Stimulated activated CD8-positive, alpha-beta memory T cell treated with anti-CD3 and anti-CD28 coated beads, Interleukin-4, amount 100 ng/mL, for 4 hours (primary cell): Measurements from ENCODE around the gene CAMP.
"Not testable (repeated sequence)": the region's sequence is repeated elsewhere in the genome, so short reads cannot be mapped to it uniquely, and the experiment has no call there.

Source experiments
- DNase-seq, 2 donors: peaks; one replicate each; pipeline ENCODE4 v3.0.0-alpha.2; 2020; ENCODE audit warnings: low read depth in 2 of 2, low spot score in 1 of 2

The CAMP gene

DNA sequence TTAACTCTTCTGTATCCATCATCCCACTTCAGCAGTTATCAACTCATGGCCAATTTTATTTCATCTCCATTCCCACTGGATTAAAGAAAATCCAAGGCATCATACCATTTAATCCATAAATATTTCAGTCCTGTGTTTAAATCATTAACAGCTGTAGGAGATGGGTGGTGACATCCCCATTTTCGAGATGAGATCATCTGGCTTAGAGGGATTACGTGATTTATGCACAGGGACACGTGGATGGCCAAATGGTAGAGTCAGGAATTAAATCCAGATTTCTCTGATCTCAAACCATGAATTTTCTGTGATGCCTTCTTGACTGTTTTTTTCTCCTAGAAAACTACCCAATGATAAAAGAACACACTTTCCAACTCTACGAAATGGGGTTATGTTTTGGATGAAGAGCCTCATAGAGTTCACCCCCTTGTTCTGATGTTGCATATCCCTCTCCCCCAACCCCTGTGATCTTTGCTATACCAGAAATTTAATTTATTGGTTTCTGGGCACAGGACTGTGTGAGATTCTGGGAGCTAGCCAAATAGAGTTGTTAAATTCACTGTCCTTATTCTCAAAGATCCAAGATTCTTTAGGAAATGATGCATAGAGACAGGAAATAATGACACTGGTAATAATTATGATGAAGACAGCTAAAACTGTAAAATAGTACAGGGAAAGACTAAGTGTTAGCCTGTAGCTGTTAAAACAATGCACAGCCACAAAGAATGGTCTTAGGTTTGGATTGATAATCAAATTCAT, 25.0 kb downstream of the CAMP start:
- no peak for DNase-seq

DNA sequence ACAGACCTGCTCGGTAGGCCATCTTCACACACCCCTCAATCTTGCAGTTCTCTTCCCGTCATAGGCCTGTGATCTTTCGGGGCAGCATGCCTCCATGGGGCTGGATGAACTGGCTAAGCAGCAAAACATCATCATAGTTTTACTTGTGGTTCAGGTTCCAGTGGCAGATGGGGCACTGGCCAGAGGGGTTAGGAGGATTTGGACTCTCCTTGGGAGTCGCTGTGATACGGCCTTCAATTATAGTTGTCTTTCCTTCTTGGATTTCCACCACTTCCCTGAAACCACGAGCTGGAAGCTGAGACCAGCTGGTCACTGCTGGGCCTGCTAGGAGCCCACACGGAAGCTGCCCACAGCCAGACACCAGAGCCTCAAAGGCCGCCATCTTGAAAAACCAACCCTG, 33.3 kb downstream of the CAMP start:
- DNase-seq: no peak

DNA sequence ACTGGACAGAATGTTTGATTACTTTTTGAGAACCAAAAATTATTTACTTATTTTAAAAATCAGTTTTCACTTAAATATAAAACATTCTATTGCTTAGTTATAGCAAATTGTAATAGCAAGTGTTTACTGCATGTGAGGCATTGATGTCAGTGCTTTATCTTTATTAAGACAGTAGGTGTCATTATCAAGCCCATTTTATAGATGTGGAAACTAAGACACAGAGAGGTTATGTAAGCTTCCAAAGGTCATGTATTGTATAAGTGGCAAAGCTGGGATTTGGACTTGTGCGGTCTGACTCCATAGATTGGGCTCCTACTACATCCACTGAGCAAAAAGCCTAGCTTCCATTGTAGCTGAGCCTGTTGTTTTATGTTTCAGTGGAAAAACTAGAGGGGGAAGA, 35.2 kb downstream of the CAMP start:
- DNase-seq: no peak

DNA sequence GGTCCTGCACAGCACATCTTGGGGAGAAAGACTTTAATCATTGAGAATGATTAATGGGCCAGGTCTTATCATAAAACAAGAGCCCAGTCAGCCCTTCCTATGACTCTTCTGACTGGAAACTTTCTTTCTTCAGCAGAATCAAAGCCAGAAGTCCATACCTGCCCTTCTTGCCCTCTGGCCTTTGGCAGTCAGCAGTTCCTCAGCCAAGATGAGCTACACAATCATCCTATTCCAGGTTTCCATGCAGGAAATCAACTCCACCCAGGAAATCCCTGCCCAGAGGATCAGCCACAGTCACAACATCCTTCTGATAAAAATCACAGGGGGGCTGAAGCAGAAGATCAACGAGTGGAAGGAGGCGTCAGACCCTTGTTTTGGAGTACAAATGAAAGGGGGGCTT, 44.5 kb downstream of the CAMP start:
- DNase-seq: no peak

DNA sequence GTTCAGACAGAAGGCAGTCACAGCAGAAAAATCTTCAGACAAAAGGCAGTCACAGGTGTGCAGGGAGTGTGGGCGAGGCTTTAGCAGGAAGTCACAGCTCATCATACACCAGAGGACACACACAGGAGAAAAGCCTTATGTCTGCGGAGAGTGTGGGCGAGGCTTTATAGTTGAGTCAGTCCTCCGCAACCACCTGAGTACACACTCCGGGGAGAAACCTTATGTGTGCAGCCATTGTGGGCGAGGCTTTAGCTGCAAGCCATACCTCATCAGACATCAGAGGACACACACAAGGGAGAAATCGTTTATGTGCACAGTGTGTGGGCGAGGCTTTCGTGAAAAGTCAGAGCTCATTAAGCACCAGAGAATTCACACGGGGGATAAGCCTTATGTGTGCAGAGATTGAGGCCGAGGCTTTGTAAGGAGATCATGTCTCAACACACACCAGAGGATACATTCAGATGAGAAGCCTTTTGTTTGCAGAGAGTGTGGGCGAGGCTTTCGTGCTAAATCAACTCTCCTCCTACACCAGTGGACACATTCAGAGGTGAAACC, 45.2 kb downstream of the CAMP start:
- DNase-seq: peak; percentile 68 to 81

DNA sequence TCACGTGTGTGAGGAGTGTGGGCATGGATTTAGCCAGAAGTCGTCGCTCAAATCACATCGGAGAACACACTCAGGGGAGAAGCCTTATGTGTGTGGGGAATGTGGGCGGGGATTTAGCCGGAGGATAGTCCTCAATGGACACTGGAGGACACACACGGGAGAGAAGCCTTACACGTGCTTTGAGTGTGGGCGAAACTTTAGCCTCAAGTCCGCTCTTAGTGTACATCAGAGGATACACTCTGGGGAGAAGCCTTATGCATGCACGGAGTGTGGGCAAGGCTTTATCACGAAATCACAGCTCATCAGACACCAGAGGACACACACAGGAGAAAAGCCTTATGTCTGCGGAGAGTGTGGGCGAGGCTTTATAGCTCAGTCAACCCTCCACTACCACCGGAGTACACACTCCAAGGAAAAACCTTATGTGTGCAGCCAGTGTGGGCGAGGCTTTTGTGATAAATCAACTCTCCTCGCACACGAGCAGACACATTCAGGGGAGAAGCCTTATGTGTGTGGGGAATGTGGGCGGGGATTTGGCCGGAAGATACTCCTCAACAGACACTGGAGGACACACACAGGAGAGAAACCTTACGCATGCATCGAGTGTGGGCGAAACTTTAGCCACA, 45.8 kb downstream of the CAMP start:
- peak; percentile 17 to 26 for DNase-seq

DNA sequence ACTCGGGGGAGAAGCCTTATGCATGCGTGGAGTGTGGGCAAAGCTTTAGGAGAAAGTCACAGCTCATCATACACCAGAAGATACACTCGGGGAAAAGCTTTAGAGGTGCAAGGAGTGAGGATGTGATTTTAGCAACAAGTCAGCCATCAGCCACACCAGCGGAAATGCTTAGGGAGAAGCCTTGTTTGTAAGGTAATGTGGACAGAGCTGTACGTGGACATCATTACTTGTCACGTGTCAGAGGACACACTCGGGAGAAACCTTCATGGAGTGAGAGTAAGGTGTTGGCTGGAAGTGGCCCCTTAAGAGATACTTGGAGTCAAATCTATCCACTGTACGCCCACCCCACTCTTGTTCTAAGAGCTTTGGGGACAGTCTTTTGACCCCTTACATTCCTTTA, 46.3 kb downstream of the CAMP start:
- DNase-seq: no peak

DNA sequence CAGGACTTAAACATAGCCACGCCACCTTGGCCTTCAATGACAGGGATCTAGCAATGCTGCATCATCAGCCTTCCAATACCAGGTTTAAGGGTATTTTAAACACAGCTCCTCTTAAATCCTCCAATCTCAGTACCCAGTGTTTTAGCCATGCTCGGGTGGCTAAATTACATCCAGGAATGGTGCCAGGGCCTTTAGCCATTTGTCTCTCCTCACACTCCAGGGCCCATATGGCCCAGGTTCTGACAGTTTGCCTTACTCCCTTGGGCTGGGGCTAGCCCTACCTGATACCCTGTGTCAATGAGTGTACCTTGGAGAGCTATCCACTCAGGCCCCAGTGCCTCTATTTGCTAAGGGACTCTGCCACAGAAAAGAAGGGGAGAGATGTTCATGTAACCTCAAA, 47.0 kb downstream of the CAMP start:
- DNase-seq: no peak

DNA sequence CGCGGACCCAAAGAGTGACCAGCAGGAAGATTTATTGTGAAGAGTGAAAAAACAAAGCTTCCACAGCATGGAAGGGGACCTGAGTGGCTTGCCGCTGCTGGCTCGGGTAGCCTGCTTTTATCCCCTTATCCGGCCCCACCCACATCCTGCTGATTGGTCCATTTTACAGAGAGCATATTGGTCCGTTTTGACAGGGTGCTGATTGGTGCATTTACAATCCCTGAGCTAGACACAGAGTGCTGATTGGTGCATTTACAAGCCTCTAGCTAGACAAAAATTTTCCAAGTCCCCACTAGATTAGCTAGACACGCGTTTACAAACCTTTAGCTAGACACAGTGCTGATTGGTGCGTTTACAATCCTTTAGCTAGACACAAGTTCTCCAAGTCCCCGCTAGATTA, 47.9 kb downstream of the CAMP start:
- not testable (repeated sequence) for DNase-seq

DNA sequence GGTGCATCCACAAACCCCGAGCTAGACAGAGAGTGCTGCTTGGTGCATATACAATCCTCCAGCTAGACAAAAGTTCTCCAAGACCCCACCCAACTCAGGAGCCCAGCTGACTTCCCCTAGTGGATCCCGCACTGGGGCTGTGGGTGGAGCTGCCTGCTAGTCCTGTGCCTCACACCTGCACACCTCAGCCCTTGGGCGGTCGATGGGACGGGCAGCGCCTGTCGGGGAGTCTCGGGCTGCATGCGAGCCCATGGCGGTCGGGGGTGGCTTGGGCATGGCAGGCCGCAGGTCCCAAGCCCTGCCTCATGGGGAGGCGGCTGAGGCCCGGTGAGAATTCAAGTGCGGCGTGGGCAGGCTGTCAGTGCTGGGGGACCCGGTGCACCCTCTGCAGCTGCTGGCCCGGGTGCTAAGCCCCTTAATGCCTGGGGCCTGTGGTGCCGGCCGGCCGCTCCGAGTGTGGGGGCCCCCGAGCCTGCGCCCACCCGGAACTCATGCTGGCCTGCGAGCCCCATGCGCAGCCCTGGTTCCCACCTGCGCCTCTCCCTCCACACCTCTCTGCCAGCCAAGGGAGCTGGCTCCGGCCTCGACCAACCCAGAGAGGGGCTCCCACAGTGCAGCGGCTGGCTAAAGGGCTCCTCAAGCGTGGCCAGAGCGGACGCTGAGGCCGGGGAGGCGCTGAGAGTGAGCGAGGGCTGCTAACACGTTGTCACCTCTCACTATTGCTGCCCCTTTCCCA, 48.6 kb downstream of the CAMP start:
- no peak for DNase-seq

DNA sequence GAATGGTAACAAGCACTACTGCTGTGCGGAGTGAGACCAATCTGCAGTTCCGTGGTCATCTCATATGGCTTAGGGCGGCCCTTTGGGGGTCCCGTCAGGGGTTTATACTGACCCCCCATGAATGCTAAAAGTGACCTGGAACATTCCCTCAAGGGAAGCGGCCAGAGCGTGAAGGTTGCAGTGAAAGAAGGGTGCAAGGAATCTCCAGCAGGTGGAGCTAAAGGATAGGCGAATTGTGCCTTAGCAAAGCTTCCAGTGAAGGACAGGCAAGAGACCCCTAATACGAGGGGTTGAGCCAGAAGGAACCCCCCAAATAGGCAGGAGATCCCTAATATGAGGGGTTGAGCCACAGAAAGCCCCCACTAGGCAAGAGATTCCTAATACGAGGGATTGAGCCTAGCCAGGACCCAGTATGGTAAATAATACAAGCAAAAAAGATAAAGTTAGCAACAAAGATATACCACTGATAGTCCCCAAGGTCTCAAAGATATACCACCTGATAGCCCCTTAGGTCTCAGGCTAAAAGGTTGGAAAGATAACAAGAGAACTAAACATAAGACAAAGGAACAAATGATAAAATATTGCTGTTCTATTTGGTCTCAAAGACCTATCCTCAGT, 50.4 kb downstream of the CAMP start:
- peak in 1 of 2 donors; percentile 24 for DNase-seq

DNA sequence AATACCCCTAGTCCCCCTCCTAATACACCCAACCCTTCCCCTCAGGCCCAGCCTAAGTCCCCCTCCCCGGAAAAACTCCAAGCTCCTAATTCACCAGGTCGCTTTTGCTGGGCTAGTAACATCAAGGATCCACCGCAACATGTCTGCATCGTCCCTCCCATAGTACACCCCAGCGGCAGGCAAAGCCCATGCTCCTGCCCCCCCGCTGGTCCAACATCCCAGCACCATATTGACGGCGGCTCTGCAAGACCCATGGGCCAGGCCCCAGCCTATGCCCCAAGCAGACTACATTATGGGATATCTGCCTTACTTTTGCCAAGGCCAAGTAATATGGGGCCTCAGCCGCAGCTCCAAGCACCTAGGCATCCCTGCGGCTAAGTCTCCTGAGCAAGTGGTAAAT, 51.2 kb downstream of the CAMP start:
- DNase-seq: no peak
